A673 (cell line): ENCODE data around the gene RAB11FIP4.

Experiments
- EZH2 ChIP-seq: fragments of 200-600 bp; sonication (generic); IDR thresholded peaks from 2 replicates; pipeline ENCODE4 v1.6.1; 2017; ENCODE audit warnings: borderline replicate concordance, low read depth, mild to moderate bottlenecking, mixed read lengths, antibody characterized with exemption, low read length; ENCODE audit not compliant: poor library complexity, severe bottlenecking
- TF ChIP-seq, protein P1 (sequence below): fragments of 300-800, 200-600 bp; sonication (generic); conservative IDR thresholded peaks from 2 replicates; pipeline ENCODE4 v1.5.1; 2017; ENCODE audit warnings: low read depth, mild to moderate bottlenecking, antibody characterized with exemption, low read length, moderate library complexity, mixed read lengths

DNA sequence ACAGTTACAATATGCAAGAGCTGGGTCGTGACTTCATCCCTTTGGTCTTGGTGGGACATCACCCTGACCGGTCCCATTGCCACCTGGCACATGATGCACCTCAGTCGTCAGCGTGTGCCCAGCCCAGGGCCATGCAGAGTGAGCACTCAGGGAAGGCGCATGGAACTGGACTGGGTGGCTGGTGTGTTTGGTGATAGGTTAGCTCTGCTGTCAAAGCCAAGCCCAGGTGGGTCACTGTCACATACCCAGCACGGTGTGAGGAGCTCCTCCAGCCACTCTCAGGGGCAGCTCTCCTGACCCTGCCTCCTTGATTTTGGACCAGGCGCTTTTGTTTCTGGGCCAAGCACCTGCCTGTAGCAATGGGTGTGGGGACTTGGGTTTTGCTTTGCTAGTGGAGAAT lies 180.9 kb downstream of the RAB11FIP4 start:
- TF ChIP-seq, protein P1, sequence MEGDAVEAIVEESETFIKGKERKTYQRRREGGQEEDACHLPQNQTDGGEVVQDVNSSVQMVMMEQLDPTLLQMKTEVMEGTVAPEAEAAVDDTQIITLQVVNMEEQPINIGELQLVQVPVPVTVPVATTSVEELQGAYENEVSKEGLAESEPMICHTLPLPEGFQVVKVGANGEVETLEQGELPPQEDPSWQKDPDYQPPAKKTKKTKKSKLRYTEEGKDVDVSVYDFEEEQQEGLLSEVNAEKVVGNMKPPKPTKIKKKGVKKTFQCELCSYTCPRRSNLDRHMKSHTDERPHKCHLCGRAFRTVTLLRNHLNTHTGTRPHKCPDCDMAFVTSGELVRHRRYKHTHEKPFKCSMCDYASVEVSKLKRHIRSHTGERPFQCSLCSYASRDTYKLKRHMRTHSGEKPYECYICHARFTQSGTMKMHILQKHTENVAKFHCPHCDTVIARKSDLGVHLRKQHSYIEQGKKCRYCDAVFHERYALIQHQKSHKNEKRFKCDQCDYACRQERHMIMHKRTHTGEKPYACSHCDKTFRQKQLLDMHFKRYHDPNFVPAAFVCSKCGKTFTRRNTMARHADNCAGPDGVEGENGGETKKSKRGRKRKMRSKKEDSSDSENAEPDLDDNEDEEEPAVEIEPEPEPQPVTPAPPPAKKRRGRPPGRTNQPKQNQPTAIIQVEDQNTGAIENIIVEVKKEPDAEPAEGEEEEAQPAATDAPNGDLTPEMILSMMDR = no peak
- no peak for TF ChIP-seq EZH2
